Measurements from ENCODE around the gene TSKS.
"Not testable (repeated sequence)": the region's sequence is repeated elsewhere in the genome, so short reads cannot be mapped to it uniquely, and the experiment has no call there.

Gene TSKS

GRCh38 chr19:49764341-49764740 lies 1.2 kb upstream of the TSKS start:
- DNase-seq: no peak

GRCh38 chr19:49761625-49762311 lies 1.3 kb downstream of the TSKS start:
- DNase-seq: peak; percentile 29

GRCh38 chr19:49761249-49761624 lies 1.9 kb downstream of the TSKS start:
- DNase-seq: no peak

- no peak for DNase-seq
Observed at GRCh38 chr19:49758292-49758691, 4.8 kb downstream of the TSKS start.

GRCh38 chr19:49755956-49756355 lies 7.2 kb downstream of the TSKS start:
- no peak for DNase-seq

- DNase-seq: no peak
Observed at GRCh38 chr19:49752701-49753100, 10.4 kb downstream of the TSKS start.

GRCh38 chr19:49749771-49750170 lies 13.3 kb downstream of the TSKS start:
- DNase-seq: no peak

GRCh38 chr19:49749055-49749716 lies 13.9 kb downstream of the TSKS start:
- DNase-seq: no peak

- peak; percentile 55 for DNase-seq
Observed at GRCh38 chr19:49746206-49746958, 16.7 kb downstream of the TSKS start.

GRCh38 chr19:49744946-49745381 lies 18.1 kb downstream of the TSKS start:
- no peak for DNase-seq

- DNase-seq: peak; percentile 7
Observed at GRCh38 chr19:49741210-49741844, 21.8 kb downstream of the TSKS start.

GRCh38 chr19:49739933-49740332 lies 23.2 kb downstream of the TSKS start:
- no peak for DNase-seq

GRCh38 chr19:49739098-49739497 lies 24.0 kb downstream of the TSKS start:
- no peak for DNase-seq

- peak; percentile 43 for DNase-seq
Observed at GRCh38 chr19:49738268-49738667, 24.8 kb downstream of the TSKS start.

GRCh38 chr19:49730166-49730565 lies 32.9 kb downstream of the TSKS start:
- DNase-seq: no peak

GRCh38 chr19:49727217-49728030 lies 35.7 kb downstream of the TSKS start:
- DNase-seq: no peak

- DNase-seq: not testable (repeated sequence)
Observed at GRCh38 chr19:49719420-49719819, 43.7 kb downstream of the TSKS start.

GRCh38 chr19:49718991-49719390 lies 44.1 kb downstream of the TSKS start:
- no peak for DNase-seq

GRCh38 chr19:49718511-49718910 lies 44.6 kb downstream of the TSKS start:
- DNase-seq: no peak

- DNase-seq: peak; percentile 76
Observed at GRCh38 chr19:49716154-49716553, 47.0 kb downstream of the TSKS start.

- DNase-seq: no peak
Observed at GRCh38 chr19:49713236-49713845, 49.8 kb downstream of the TSKS start.

GRCh38 chr19:49712397-49712859 lies 50.7 kb downstream of the TSKS start:
- peak; percentile 8 for DNase-seq

Data from suppressor macrophage treated with lipopolysaccharide for 4 hours (primary cell).